Measurements from ENCODE around the gene ZFYVE1. TPM values are rescaled to one million over a fixed set of nuclear protein-coding genes. Genes with fewer than 3 reads are reported as not detected.

Gene ZFYVE1
- total and polyA plus RNA-seq, 2 of the 13 experiments (the other 11 are each of a cell fraction or from before 2014, with no cell fraction given): 2.6 to 5.3 TPM

- TF ChIP-seq, protein P1, sequence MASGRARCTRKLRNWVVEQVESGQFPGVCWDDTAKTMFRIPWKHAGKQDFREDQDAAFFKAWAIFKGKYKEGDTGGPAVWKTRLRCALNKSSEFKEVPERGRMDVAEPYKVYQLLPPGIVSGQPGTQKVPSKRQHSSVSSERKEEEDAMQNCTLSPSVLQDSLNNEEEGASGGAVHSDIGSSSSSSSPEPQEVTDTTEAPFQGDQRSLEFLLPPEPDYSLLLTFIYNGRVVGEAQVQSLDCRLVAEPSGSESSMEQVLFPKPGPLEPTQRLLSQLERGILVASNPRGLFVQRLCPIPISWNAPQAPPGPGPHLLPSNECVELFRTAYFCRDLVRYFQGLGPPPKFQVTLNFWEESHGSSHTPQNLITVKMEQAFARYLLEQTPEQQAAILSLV (CRISPR knock-in tag; IDR thresholded peaks at IDR 0.05; ENCODE audit: borderline replicate concordance): 0 out of 2 replicates have a peak, but pooled peaks have one; percentile 16
- peak; percentile 68; the same call in 1 of the 2 replicates for TF ChIP-seq ZFP91 (CRISPR knock-in tag; IDR thresholded peaks at IDR 0.05; ENCODE audit: borderline replicate concordance)
- TF ChIP-seq GFI1 (CRISPR knock-in tag; IDR thresholded peaks at IDR 0.05; ENCODE audit: borderline replicate concordance): peak; percentile 59; the same call in 1 of the 2 replicates
- TF ChIP-seq ZNF674 (CRISPR knock-in tag; IDR thresholded peaks at IDR 0.05; ENCODE audit: low read depth): peak; percentile 56; the same call in 1 of the 2 replicates
- TF ChIP-seq HBP1 (CRISPR knock-in tag; IDR thresholded peaks at IDR 0.05; ENCODE audit: low read depth): no peak; the same call in 1 of the 2 replicates
- TF ChIP-seq ZSCAN31 (CRISPR knock-in tag; IDR thresholded peaks at IDR 0.05; ENCODE audit: low read depth): 0 out of 2 replicates have a peak, but pooled peaks have one; percentile 56
- no peak for TF ChIP-seq JUNB (CRISPR knock-in tag; IDR thresholded peaks at IDR 0.05; ENCODE audit: borderline replicate concordance)
- 0 out of 2 replicates have a peak, but pooled peaks have one; percentile 34 for TF ChIP-seq HINFP (CRISPR knock-in tag; IDR thresholded peaks at IDR 0.05; ENCODE audit: low read depth)
- TF ChIP-seq, protein P2, sequence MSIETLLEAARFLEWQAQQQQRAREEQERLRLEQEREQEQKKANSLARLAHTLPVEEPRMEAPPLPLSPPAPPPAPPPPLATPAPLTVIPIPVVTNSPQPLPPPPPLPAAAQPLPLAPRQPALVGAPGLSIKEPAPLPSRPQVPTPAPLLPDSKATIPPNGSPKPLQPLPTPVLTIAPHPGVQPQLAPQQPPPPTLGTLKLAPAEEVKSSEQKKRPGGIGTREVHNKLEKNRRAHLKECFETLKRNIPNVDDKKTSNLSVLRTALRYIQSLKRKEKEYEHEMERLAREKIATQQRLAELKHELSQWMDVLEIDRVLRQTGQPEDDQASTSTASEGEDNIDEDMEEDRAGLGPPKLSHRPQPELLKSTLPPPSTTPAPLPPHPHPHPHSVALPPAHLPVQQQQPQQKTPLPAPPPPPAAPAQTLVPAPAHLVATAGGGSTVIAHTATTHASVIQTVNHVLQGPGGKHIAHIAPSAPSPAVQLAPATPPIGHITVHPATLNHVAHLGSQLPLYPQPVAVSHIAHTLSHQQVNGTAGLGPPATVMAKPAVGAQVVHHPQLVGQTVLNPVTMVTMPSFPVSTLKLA (IDR thresholded peaks at IDR 0.05): no peak
- TF ChIP-seq CEBPB (IDR thresholded peaks at IDR 0.05; ENCODE audit: borderline replicate concordance, low read depth, low read length): no peak
Measured at GRCh38 chr14:72925815-72926291, 101.1 kb downstream of the ZFYVE1 start (continued).

Data from HepG2 (cell line).